ENCODE results near the gene IFT122. TPM values are rescaled to one million over a fixed set of nuclear protein-coding genes. Genes with fewer than 3 reads are reported as not detected.
A peak's percentile ranks its signal among the peaks of the same experiment; 100 is the strongest.

IFT122 gene
- total RNA-seq, 2 donors from 2014 or later, result 60.8 to 91.3 TPM

DNA sequence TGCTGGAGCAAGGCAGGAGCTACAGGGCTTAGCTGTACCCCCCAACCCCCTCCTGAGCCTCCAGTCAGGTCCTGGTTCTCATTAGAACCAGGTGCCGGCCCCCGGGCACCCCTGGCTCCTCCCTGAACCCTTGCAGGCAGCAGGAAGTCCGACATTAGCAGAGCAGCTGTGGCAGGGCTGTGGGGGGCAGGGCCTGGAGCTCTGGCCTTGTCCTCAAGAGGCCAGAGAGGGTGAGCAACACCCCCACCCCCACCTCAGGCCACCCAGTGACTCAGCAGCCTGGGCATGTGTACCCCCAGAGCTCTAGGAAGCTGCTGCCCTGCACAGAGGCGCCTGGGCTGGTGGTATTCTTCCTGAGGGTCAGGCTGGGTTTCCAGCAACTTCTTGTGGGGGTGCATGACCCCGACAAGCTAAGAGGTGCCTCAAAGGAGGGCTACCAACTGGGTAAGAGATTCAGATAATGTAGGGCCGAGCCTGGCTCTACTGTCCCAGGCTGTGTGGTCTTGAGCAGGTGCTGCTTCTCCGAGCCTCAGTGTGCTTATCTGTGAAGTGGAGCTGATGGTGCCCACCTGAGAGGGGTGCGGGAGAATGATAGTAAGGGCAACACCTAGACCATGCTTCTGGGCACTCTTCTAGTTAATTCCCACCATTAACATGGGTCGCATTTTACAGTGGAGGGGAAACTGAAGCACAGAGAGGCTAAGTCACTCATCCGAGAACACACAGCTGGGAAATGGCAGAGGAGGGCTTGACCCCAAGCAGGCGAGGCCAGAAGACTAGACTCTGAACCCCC is 118.9 kb downstream of the IFT122 start:
- Histone ChIP-seq H3K9me3 (no peaks in the 10 kb centered on the region), H3K4me1 (replicated peaks) (no peaks in the 10 kb centered on the region), H3K27me3 (replicated peaks; ENCODE audit: insufficient read depth) (no peaks in the 10 kb centered on the region), H3K27ac (peak overlapping the region in 1 of 2 donors; percentile 26), H3K4me3 (no peak overlapping the region), H3K36me3 (no peaks in the 10 kb centered on the region)
- intact Hi-C loops (cut with DNase I), result loop anchor here (5.0 kb wide), 1 partner anchor 67 kb away; no protein-coding TSS in a partner anchor
- no peak for DNase-seq (ENCODE audit: low spot score)
- TF ChIP-seq POLR2AphosphoS5 (IDR thresholded peaks at IDR 0.05) (no peak), POLR2A (IDR thresholded peaks at IDR 0.05) (no peak)
- TF ChIP-seq, protein P1, sequence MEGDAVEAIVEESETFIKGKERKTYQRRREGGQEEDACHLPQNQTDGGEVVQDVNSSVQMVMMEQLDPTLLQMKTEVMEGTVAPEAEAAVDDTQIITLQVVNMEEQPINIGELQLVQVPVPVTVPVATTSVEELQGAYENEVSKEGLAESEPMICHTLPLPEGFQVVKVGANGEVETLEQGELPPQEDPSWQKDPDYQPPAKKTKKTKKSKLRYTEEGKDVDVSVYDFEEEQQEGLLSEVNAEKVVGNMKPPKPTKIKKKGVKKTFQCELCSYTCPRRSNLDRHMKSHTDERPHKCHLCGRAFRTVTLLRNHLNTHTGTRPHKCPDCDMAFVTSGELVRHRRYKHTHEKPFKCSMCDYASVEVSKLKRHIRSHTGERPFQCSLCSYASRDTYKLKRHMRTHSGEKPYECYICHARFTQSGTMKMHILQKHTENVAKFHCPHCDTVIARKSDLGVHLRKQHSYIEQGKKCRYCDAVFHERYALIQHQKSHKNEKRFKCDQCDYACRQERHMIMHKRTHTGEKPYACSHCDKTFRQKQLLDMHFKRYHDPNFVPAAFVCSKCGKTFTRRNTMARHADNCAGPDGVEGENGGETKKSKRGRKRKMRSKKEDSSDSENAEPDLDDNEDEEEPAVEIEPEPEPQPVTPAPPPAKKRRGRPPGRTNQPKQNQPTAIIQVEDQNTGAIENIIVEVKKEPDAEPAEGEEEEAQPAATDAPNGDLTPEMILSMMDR (IDR thresholded peaks at IDR 0.05), result no peak
- WGBS, result 93% methylated on average over 10 of the region's 11 CpGs

DNA sequence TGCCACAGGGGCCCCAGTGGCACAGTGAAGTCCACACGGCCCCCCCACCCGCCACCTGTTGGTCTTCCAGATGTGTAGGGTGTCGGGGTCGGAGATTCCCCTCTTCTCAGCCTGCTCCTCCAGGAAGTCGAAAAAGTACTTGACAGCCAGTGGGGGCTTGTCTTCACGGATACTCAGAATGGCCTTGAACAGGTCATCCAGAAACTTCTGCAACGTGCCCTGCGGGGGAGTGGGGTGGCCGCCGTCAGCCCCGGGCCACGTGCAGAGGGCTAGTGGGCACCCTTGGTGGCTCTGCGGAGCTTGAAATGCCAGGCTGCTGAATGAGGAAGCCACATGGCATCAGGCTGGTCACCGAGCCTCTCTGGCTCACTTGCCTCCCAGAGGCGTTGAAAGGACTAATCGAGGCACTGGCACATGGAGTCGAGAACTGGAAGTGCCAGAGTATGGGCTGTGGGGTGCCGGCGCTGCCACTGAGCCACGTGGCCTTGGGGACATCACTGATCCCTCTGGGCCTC is 119.6 kb downstream of the IFT122 start:
- TF ChIP-seq, protein P1 (IDR thresholded peaks at IDR 0.05), result no peak
- TF ChIP-seq POLR2A (IDR thresholded peaks at IDR 0.05) (no peak), POLR2AphosphoS5 (IDR thresholded peaks at IDR 0.05) (no peak)
- H3K4me3 ChIP-seq, result no peak overlapping the region
- H3K4me1 ChIP-seq (replicated peaks), result no peaks in the 10 kb centered on the region
- peak overlapping the region; percentile 65 to 69 for H3K27ac ChIP-seq
- 91% methylated on average over 20 of the region's 20 CpGs for WGBS
- no peaks in the 10 kb centered on the region for H3K27me3 ChIP-seq (replicated peaks; ENCODE audit: insufficient read depth)
- intact Hi-C loops (cut with DNase I), result loop anchor here (5.0 kb wide), 1 partner anchor 67 kb away; no protein-coding TSS in a partner anchor
- H3K9me3 ChIP-seq, result no peaks in the 10 kb centered on the region
- no peaks in the 10 kb centered on the region for H3K36me3 ChIP-seq
- no peak for DNase-seq (ENCODE audit: low spot score)

GRCh38 chr3:129560269-129560787 is 120.3 kb downstream of the IFT122 start:
- DNase-seq (ENCODE audit: low spot score), result no peak

DNA sequence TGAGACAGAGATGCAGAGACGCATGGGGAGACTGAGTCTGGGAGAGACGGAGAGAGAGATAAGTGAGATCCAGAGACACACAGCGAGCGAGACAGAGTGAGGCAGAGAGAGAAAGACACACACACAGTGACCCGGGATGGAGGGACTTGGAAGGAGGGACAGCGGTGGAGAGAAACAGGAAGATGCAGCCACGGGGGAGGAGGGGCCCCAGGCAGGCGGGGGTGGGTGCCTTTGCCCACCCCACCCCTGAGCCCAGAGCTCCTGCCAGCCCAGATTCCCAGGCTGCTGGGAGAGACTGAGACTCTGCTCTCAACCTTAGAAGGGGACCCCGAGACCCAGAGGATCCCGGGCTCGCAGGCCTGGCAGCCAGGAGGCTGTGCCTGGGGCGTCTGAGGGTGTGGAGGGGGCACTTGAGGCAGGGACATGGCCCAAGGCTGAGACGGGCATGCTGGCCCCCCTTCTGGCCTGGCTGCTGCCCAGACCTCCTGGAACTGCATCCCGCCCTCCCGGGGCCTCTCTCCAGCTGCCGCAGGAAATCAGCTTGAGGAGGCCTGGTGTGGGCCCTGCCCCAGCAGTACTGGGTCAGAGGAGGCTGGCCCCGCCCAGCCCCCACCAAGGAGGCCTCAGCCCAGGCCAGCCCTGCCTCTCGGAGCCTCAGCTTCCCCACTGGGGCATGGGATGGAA is 121.0 kb downstream of the IFT122 start:
- Histone ChIP-seq H3K9me3 (no peaks in the 10 kb centered on the region), H3K4me3 (no peak overlapping the region), H3K27ac (peak overlapping the region; percentile 65 to 69), H3K36me3 (no peaks in the 10 kb centered on the region), H3K27me3 (replicated peaks; ENCODE audit: insufficient read depth) (no peaks in the 10 kb centered on the region), H3K4me1 (replicated peaks) (no peaks in the 10 kb centered on the region)
- intact Hi-C loops (cut with DNase I), result no loop called here
- DNase-seq (ENCODE audit: low spot score), result no peak
- TF ChIP-seq POLR2A (IDR thresholded peaks at IDR 0.05), result no peak
- peak; percentile 21 for TF ChIP-seq POLR2AphosphoS5 (IDR thresholded peaks at IDR 0.05)
- WGBS, result 18% methylated on average over 16 of the region's 18 CpGs

More at GRCh38 chr3:129560269-129560787, 120.3 kb downstream of the IFT122 start:
- Histone ChIP-seq H3K27ac (peak overlapping the region; percentile 65 to 69), H3K36me3 (no peaks in the 10 kb centered on the region), H3K27me3 (replicated peaks; ENCODE audit: insufficient read depth) (no peaks in the 10 kb centered on the region), H3K9me3 (no peaks in the 10 kb centered on the region), H3K4me1 (replicated peaks) (no peaks in the 10 kb centered on the region), H3K4me3 (no peak overlapping the region)
- 66% methylated on average over 16 of the region's 16 CpGs for WGBS
- intact Hi-C loops (cut with DNase I), result no loop called here
- TF ChIP-seq, protein P1 (IDR thresholded peaks at IDR 0.05), result no peak
- no peak for TF ChIP-seq POLR2A (IDR thresholded peaks at IDR 0.05)
- TF ChIP-seq POLR2AphosphoS5 (IDR thresholded peaks at IDR 0.05), result no peak

DNA sequence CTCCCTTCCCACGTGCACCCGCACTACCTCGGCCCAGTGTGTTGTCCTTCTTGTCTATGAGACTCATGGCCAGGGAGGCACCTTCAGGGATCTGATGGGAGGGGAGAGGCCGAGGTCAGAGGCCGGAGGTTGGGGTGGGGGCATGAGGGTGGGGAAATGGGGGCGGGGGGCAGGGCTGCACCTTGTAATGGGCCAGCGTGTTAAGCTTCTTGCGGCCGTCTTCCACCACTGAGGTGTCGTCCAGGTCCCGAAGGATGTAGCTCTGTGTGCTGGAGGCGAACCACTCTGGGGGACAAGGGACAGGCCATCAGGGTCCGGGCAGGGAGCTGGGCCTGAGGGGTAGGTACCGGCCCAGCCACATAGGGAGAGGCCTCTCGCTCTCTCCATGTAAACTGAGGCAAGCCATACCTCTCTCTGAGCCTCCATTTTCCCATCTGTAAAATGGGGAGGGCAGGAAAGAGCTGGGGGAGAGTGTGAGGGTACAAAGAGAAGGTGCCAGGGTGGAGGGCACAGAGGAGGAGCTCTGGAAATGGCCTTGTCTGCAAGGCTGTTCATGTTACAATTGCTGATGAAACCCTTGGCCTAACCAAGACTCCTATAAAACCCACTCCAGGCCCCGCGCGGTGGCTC is 121.7 kb downstream of the IFT122 start:
- H3K36me3 ChIP-seq, result no peaks in the 10 kb centered on the region
- no peaks in the 10 kb centered on the region for H3K27me3 ChIP-seq (replicated peaks; ENCODE audit: insufficient read depth)
- no peak for DNase-seq (ENCODE audit: low spot score)
- intact Hi-C loops (cut with DNase I), result no loop called here
- H3K4me1 ChIP-seq (replicated peaks), result no peaks in the 10 kb centered on the region
- H3K27ac ChIP-seq, result peak overlapping the region; percentile 65 to 69
- H3K4me3 ChIP-seq, result no peak overlapping the region
- WGBS, result 85% methylated on average over 18 of the region's 18 CpGs
- TF ChIP-seq, protein P1 (IDR thresholded peaks at IDR 0.05), result no peak
- no peak for TF ChIP-seq POLR2A (IDR thresholded peaks at IDR 0.05)
- no peaks in the 10 kb centered on the region for H3K9me3 ChIP-seq
